Measurements from ENCODE around the gene ATP13A3. TPM values are rescaled to one million over a fixed set of nuclear protein-coding genes. Genes with fewer than 3 reads are reported as not detected.
A peak's percentile ranks its signal among the peaks of the same experiment; 100 is the strongest.

ATP13A3 gene
- total and polyA plus RNA-seq, 2 of the 4 experiments (the other 2 are of a cell fraction) = 48.1 to 154 TPM

DNA sequence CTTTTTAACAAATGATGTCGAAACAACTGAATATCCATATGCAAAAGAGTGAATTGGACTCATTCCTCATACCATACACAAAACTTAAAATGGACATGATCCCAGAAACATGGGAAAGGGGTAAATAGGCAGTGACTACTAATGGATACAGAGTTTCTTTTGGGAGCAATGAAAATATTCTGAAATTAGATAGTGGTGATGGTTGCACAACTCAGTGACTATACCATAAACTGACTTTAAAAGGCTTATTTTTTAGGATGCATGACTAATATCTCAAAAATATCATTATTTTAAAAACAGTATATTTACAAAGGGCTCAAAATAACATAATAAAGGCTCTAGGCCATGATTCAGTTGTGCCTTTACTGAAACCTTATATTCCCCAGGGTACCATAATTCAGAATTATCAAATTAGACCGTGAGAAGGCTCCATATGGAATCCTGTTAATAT, 16.3 kb upstream of the ATP13A3 start:
- in situ Hi-C loops (cut with MboI; ENCODE audit: low sequenced_read_pairs) = no loop called here
- intact Hi-C loops (cut with micrococcal nuclease) = loop anchor here (1.0 kb wide), 1 partner anchor 24 kb away; no protein-coding TSS in a partner anchor
- no peak overlapping the region for H3K23ac ChIP-seq (ENCODE audit: low read depth, low read length)
- H3K56ac ChIP-seq (ENCODE audit: extremely low read depth, insufficient read depth, low read length) = no peak overlapping the region
- DNase-seq (peak; percentile 87), ATAC-seq (ENCODE audit: low read depth) (peak; percentile 83)
- H3K4ac ChIP-seq (ENCODE audit: low read depth, low read length) = no peak overlapping the region; the same call in 1 of the 2 replicates
- no peaks in the 10 kb centered on the region for H4K20me1 ChIP-seq (ENCODE audit: insufficient read depth, low read length)
- H3K36me3 ChIP-seq (ENCODE audit: control insufficient read depth, insufficient read depth, low read length) = no peaks in the 10 kb centered on the region
- POLR2A ChIA-PET (ENCODE audit: unreplicated experiment) = no interaction called here
- peak overlapping the region; percentile 81 for H2BK5ac ChIP-seq (ENCODE audit: low read depth, low read length, poor library complexity, severe bottlenecking)
- no peak overlapping the region for H4K5ac ChIP-seq (ENCODE audit: low read depth, low read length)
- no peak overlapping the region for H2AFZ ChIP-seq (replicated peaks; ENCODE audit: low read length, poor library complexity)
- no peak overlapping the region; a peak in 1 of 4 replicates for H4K8ac ChIP-seq (ENCODE audit: low read depth in 2 of 2, low read length in 2 of 2)
- H2AK5ac ChIP-seq (ENCODE audit: low read depth, low read length) = no peak overlapping the region
- H3K4me1 ChIP-seq (ENCODE audit: control insufficient read depth, insufficient read depth, low read length) = peaks cover 13% of the 10 kb centered on the region
- H2BK20ac ChIP-seq (ENCODE audit: low read depth, low read length) = no peak overlapping the region
- dilution Hi-C loops (cut with HindIII; ENCODE audit: low sequenced_read_pairs, unreplicated experiment) = no loop called here
- H4K91ac ChIP-seq (ENCODE audit: insufficient read depth, low read depth, low read length) = no peak overlapping the region
- CTCF ChIA-PET = no interaction called here
- no peak overlapping the region for H2AK9ac ChIP-seq (replicated peaks; ENCODE audit: low read depth, low read length, poor library complexity)
- H3K9ac ChIP-seq (ENCODE audit: low read depth, low read length) = no peak overlapping the region
- no peak overlapping the region; the same call in 1 of the 2 replicates for H3K18ac ChIP-seq (ENCODE audit: low read depth, low read length)
- no TSS peak for BruUV-seq (replicated peaks)
- TF ChIP-seq, protein P1, sequence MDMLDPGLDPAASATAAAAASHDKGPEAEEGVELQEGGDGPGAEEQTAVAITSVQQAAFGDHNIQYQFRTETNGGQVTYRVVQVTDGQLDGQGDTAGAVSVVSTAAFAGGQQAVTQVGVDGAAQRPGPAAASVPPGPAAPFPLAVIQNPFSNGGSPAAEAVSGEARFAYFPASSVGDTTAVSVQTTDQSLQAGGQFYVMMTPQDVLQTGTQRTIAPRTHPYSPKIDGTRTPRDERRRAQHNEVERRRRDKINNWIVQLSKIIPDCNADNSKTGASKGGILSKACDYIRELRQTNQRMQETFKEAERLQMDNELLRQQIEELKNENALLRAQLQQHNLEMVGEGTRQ (IDR thresholded peaks at IDR 0.05; ENCODE audit: low read depth, low read length) = no peak
- TF ChIP-seq RAD21 (IDR thresholded peaks at IDR 0.05; ENCODE audit: low read length) = no peak
- peak; percentile 24; the same call in 1 of the 2 replicates for TF ChIP-seq FOS (IDR thresholded peaks at IDR 0.05; ENCODE audit: low read depth, low read length)
- TF ChIP-seq CEBPB (IDR thresholded peaks at IDR 0.05; ENCODE audit: low read depth, low read length) = peak; percentile 98
- H3K79me1 ChIP-seq (ENCODE audit: low read depth in 1 of 2, low read length in 2 of 2) = peaks cover 0 to 5% of the 10 kb centered on the region in 2 experiments; a peak in 1 of 4 replicates
- H3K9me1 ChIP-seq (ENCODE audit: insufficient read depth, low read length) = peaks cover 12% of the 10 kb centered on the region; the same call in 1 of the 2 replicates
- H3K4me2 ChIP-seq (ENCODE audit: low read depth, low read length) = peak overlapping the region; percentile 26; the same call in 1 of the 2 replicates
- H3K27ac ChIP-seq (ENCODE audit: insufficient read depth, low read length) = peak overlapping the region; percentile 95; the same call in 1 of the 2 replicates
- H3K4me3 ChIP-seq (ENCODE audit: insufficient read depth, low read depth, low read length) = no peak overlapping the region
- H3K27me3 ChIP-seq (ENCODE audit: control insufficient read depth, insufficient read depth, low read length) = no peaks in the 10 kb centered on the region
- H2BK15ac ChIP-seq (ENCODE audit: low read depth, low read length) = no peak overlapping the region
- H3K14ac ChIP-seq (replicated peaks; ENCODE audit: low read depth, low read length) = no peak overlapping the region
- H2BK120ac ChIP-seq (ENCODE audit: low read depth, low read length) = 0 out of 2 replicates have a peak overlapping the region, but pooled peaks have one; percentile 90
- H3K9me3 ChIP-seq (ENCODE audit: control insufficient read depth, insufficient read depth, low read length) = no peaks in the 10 kb centered on the region
- no CpG with 5 or more reads among the region's 2 CpGs for WGBS, 2 experiments (ENCODE audit: extremely low coverage in 2 of 2, insufficient read length in 1 of 2)

All from IMR-90 (cell line).